Activated CD4-positive, alpha-beta T cell treated with anti-CD3 and anti-CD28 coated beads, Interleukin-2, amount 10 ng/mL, durations not matched to agents 7 days and 5 days (primary cell): ENCODE data around the gene ARID1B. TPM values are rescaled to one million over a fixed set of nuclear protein-coding genes. Genes with fewer than 3 reads are reported as not detected.
A peak's percentile ranks its signal among the peaks of the same experiment; 100 is the strongest.

ENCODE experiments used
- CTCF ChIA-PET: fragments of 350-600 bp; sonication (Branson Sonifier 250); formaldehyde crosslinking; loops from one replicate; lab custom pipeline; 2021; ENCODE audit warnings: antibody characterized with exemption; lab: Charles Lee
- POLR2A ChIA-PET: fragments of 350-600 bp; sonication (Branson Sonifier 250); formaldehyde crosslinking; loops from one replicate; lab custom pipeline; 2021; ENCODE audit warnings: antibody characterized with exemption; lab: Charles Lee
- DNase-seq: peaks from one replicate; pipeline ENCODE4 v3.0.0-alpha.2; 2020
- H3K27ac Mint-ChIP-seq: one replicate; pipeline ENCODE4 v1.8.0; 2021; ENCODE audit warnings: mild to moderate bottlenecking, moderate library complexity, mixed read lengths
- H3K27me3 Mint-ChIP-seq: one replicate; pipeline ENCODE4 v1.8.0; 2021; ENCODE audit warnings: mixed read lengths
- H3K36me3 Mint-ChIP-seq: one replicate; pipeline ENCODE4 v1.8.0; 2021; ENCODE audit warnings: low read depth, mixed read lengths
- H3K4me1 Mint-ChIP-seq: one replicate; pipeline ENCODE4 v1.8.0; 2021; ENCODE audit warnings: mixed read lengths
- H3K4me3 Mint-ChIP-seq: one replicate; pipeline ENCODE4 v1.8.0; 2021; ENCODE audit warnings: mild to moderate bottlenecking, moderate library complexity, mixed read lengths
- H3K9me3 Mint-ChIP-seq: one replicate; pipeline ENCODE4 v1.8.0; 2021; ENCODE audit warnings: mixed read lengths
- total RNA-seq, 2 experiments: library from RNA; stranded (reverse); gene quantifications; one replicate each; pipeline ENCODE4 v1.2.3, GENCODE V29; 2021

ARID1B gene
- total RNA-seq, 2 experiments from 2014 or later = 76.8 to 89.6 TPM

DNA sequence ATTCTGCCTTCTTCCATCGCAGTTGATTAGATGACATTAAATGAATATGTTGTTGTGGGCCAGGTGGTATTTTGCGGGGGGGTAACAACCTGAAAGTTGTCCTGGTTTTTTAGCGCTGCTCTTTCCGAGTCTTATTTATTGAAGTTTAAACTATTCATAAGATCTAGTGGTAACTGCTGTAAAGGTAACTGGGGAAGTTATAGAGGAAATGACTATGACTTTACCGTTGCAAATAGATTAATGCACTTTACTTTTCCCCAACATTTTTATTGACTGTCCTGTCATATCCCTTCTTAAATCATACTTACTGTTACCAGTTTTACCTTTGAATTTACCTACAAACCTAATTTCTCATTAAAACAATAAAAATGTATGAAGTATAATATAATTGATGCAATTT lies 173.4 kb downstream of the ARID1B start:
- Mint-ChIP-seq H3K4me3 (no peak overlapping the region), H3K27me3 (no peaks in the 10 kb centered on the region), H3K4me1 (peaks cover 30% of the 10 kb centered on the region), H3K27ac (no peak overlapping the region), H3K36me3 (peaks cover 2% of the 10 kb centered on the region), H3K9me3 (no peaks in the 10 kb centered on the region)
- CTCF ChIA-PET = no interaction called here
- POLR2A ChIA-PET = interaction anchor here (0.6 kb wide), 1 partner anchor 60 kb away, joined by 4 read pairs; no protein-coding TSS in a partner anchor
- no peak for DNase-seq

DNA sequence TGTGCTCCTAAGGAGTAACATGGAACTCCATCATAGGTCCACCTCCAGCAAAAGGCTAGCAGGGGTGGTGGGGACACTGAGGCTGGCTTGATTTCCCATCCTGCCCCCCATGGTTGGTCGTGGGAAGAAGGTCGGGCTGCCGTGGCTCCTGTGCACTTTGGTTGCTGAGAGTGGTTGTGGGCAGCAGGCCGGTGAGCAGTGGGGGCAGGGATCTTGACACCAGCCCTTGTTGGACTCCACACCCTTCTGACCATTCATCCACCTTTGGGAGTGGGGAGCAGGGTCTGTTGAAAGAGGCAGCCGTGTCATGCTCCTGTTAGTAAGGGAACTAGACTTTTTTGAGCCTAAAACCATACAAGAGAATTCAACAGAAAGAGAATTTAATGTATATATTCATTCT lies 175.2 kb downstream of the ARID1B start:
- Mint-ChIP-seq H3K9me3 (no peaks in the 10 kb centered on the region), H3K4me1 (peaks cover 40% of the 10 kb centered on the region), H3K27me3 (no peaks in the 10 kb centered on the region), H3K36me3 (peaks cover 2% of the 10 kb centered on the region), H3K4me3 (no peak overlapping the region), H3K27ac (no peak overlapping the region)
- POLR2A ChIA-PET = no interaction called here
- DNase-seq = no peak
- CTCF ChIA-PET = interaction anchor here (0.9 to 1.6 kb wide), 5 partner anchors 10 to 19 kb away, joined by 3 read pairs; no protein-coding TSS in a partner anchor

DNA sequence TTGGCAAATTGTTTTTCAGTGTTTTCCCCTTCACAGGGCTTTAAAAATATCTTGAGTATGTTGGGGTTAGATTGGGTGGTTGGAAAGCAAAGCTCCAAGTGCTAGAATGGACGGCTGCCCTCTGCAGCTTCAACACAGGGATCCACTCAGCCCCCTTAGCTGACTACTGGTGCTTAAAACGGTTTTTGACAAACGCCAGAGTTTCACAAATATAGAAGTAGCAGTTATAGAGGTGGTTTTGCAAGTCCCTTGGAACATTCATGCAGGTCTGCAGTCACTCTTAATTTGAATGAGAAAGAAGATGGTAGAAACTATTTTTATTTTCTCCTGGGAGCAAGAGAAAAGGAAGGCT lies 175.9 kb downstream of the ARID1B start:
- no peaks in the 10 kb centered on the region for H3K27me3 Mint-ChIP-seq
- DNase-seq = no peak
- H3K9me3 Mint-ChIP-seq = no peaks in the 10 kb centered on the region
- H3K4me3 Mint-ChIP-seq = no peak overlapping the region
- CTCF ChIA-PET = interaction anchor here (0.9 to 1.6 kb wide), 3 partner anchors 9 to 20 kb away, joined by 3 read pairs; no protein-coding TSS in a partner anchor
- H3K36me3 Mint-ChIP-seq = peaks cover 2% of the 10 kb centered on the region
- no peak overlapping the region for H3K27ac Mint-ChIP-seq
- H3K4me1 Mint-ChIP-seq = peaks cover 47% of the 10 kb centered on the region
- POLR2A ChIA-PET = no interaction called here

DNA sequence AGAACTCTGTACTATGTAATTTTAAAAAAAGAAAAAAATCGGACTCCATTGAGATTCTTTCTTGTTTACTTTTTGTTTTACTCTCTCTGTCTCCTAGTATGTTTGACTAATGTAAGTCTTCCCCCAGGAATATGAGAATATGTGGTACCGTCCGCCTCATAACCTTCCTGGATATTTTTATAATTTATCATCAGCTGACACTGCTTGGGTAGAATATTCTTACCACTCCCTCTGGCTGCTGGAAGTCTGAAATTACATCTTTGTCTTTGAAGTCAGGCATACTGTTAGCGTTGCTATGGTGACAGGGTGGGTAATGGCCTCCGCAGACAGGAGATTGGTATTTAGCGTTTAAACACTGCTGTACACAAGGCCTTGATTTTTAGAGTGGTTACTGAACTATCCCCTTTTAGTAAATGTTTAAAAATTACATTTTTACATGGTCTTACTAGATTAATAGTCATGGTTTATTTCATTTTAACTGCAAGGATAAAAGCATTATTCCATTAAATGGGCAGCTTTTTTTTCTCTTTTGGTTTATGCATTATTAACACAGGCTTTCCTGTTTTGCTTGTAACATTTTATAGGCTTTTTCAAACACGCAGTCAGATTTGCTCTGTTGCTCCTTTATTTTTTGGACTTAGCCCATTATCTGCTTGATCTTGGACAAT lies 176.4 kb downstream of the ARID1B start:
- Mint-ChIP-seq H3K27ac (peak overlapping the region; percentile 4), H3K4me1 (peaks cover 49% of the 10 kb centered on the region), H3K36me3 (peaks cover 4% of the 10 kb centered on the region), H3K27me3 (no peaks in the 10 kb centered on the region), H3K4me3 (no peak overlapping the region), H3K9me3 (no peaks in the 10 kb centered on the region)
- CTCF ChIA-PET = interaction anchor here (0.6 to 1.0 kb wide), 2 partner anchors 9 to 28 kb away, joined by 3 to 4 read pairs; no protein-coding TSS in a partner anchor
- POLR2A ChIA-PET = no interaction called here
- DNase-seq = peak; percentile 69

DNA sequence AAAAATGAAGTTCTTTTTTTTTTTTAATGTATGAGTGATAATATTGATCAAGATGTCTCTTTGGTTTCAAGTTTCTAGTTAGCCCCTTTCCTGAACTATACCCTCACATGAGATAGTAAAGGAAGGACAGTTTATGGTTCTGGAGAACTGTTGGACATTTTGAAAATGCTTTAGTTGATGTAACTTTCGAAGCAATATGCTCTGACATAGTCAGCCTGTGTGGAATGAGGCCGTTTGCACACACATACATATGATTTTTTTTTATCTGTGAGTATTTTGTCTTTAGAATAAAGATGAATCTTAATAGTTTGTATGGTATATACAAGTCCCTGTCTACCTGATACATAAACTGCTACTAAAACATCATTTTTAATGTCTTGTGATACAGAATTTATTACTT lies 177.0 kb downstream of the ARID1B start:
- H3K36me3 Mint-ChIP-seq = peaks cover 4% of the 10 kb centered on the region
- H3K4me3 Mint-ChIP-seq = no peak overlapping the region
- ChIA-PET POLR2A (no interaction called here), CTCF (interaction anchor here (0.6 to 1.1 kb wide), 2 partner anchors 22 to 28 kb away, joined by 3 to 4 read pairs; no protein-coding TSS in a partner anchor)
- H3K27me3 Mint-ChIP-seq = no peaks in the 10 kb centered on the region
- DNase-seq = no peak
- H3K9me3 Mint-ChIP-seq = no peaks in the 10 kb centered on the region
- H3K27ac Mint-ChIP-seq = no peak overlapping the region
- H3K4me1 Mint-ChIP-seq = peaks cover 46% of the 10 kb centered on the region

DNA sequence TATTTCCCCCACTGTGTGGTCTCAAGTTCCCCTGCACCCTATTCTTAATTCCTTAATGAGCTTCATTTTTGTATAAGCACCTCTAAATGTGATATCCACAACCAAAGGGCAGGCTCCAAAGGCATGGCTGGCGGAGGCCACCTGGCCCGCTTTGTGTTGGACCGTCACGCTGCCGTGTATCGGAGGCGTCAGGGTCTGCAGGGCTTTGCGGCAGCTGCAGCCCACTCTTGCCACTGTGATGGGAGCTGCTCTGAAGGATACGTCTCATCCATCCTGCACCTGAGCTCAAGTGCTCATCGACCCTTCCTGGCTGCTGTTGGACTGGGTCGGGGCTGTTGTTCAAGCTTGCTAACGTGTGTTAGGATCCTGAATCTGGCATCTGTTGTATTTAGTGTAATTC lies 177.6 kb downstream of the ARID1B start:
- ChIA-PET CTCF (interaction anchor here (1.1 kb wide), 1 partner anchor 23 kb away, joined by 3 read pairs; no protein-coding TSS in a partner anchor), POLR2A (no interaction called here)
- Mint-ChIP-seq H3K4me1 (peaks cover 46% of the 10 kb centered on the region), H3K36me3 (peaks cover 4% of the 10 kb centered on the region), H3K4me3 (no peak overlapping the region), H3K27me3 (no peaks in the 10 kb centered on the region), H3K27ac (no peak overlapping the region), H3K9me3 (no peaks in the 10 kb centered on the region)
- DNase-seq = no peak

DNA sequence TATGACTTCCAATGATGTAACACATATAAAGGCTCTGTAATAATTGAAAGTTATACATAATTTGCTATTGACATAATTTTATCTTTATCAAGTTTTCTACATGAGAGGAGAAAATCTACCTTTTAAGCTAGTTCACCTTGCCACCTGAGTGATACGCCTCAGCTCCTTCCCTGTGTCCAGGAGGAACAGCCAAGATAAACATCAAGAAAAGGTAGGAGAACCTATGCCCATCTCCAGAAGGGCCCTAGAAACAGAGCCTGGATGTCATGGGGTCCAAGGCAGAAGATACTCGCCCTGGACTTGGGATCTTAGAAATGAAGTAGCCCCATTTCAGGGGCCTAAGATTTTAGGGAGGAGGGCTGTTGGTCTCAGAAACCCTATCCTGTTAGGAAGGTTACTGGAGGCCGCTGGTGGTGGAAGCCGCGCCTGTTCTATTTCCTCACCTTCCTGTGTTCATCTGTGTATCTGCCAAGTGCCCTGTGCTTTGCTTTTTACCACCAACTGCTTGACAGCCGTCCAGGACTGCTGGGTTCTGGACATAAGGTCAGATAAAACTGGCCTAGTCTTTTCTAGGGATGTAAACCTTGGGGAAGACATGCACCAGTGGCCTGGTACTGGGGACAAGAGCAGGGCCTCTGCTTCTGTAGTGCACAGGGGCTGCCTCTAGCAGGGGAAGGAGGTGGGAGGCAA lies 178.5 kb downstream of the ARID1B start:
- Mint-ChIP-seq H3K36me3 (peaks cover 4% of the 10 kb centered on the region), H3K4me1 (peaks cover 46% of the 10 kb centered on the region), H3K9me3 (no peaks in the 10 kb centered on the region), H3K27ac (no peak overlapping the region), H3K4me3 (no peak overlapping the region), H3K27me3 (no peaks in the 10 kb centered on the region)
- DNase-seq = no peak
- ChIA-PET CTCF (no interaction called here), POLR2A (no interaction called here)

DNA sequence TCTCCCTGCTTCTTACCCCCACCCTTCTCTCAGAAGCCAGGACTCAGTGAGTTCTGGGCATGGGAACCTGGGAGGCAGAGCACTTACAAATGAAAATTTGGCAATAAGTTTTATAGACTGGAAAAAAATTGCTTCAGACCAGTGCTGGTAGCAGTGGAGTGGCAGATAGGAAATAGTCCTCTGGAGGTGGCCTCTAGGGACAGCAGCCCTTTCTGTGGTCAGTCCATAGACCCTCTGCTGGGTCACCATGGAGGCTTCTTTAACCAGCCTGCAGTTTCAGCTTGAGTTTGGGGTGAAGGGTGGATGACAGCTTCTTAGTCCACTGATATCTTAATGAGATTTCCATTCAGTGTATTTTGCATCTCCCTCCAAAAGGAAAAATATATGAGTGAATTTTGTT lies 179.1 kb downstream of the ARID1B start:
- no peak overlapping the region for H3K27ac Mint-ChIP-seq
- no peaks in the 10 kb centered on the region for H3K9me3 Mint-ChIP-seq
- H3K4me1 Mint-ChIP-seq = peaks cover 46% of the 10 kb centered on the region
- ChIA-PET POLR2A (no interaction called here), CTCF (no interaction called here)
- H3K27me3 Mint-ChIP-seq = no peaks in the 10 kb centered on the region
- H3K36me3 Mint-ChIP-seq = peaks cover 4% of the 10 kb centered on the region
- DNase-seq = no peak
- H3K4me3 Mint-ChIP-seq = no peak overlapping the region

DNA sequence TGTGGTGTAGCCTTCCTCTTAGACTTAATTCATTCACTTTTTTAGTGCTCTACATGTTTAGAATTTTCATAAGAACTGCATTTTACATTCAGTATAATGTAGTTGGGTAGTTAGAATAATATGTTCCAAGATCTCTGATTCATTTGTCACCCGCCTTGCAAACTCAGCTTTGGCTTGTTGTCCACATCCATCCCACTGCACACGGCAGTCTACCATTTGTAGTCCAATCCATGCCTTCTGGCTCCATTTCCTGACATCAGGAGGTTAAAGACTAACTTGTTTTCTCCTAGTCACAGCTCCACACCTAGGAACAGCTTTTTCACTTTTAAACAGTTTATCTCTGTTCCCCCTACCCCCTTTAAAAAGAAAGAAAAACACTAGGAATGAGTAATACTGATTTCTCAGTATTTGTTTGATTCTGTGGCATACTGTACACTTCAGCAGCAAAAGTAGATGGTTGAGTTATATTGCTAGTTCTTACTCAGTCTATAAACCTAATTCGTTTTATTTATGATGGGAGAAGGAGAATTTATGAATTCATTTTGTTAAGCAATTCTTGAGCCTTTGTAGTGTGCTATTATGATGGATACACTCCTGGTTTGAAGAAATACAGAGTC lies 180.9 kb downstream of the ARID1B start:
- POLR2A ChIA-PET = no interaction called here
- no peak overlapping the region for H3K4me3 Mint-ChIP-seq
- H3K27ac Mint-ChIP-seq = no peak overlapping the region
- CTCF ChIA-PET = interaction anchor here (0.9 kb wide), 1 partner anchor 15 kb away, joined by 3 read pairs; no protein-coding TSS in a partner anchor
- H3K9me3 Mint-ChIP-seq = no peaks in the 10 kb centered on the region
- DNase-seq = no peak
- peaks cover 40% of the 10 kb centered on the region for H3K4me1 Mint-ChIP-seq
- H3K36me3 Mint-ChIP-seq = peaks cover 4% of the 10 kb centered on the region
- no peaks in the 10 kb centered on the region for H3K27me3 Mint-ChIP-seq

DNA sequence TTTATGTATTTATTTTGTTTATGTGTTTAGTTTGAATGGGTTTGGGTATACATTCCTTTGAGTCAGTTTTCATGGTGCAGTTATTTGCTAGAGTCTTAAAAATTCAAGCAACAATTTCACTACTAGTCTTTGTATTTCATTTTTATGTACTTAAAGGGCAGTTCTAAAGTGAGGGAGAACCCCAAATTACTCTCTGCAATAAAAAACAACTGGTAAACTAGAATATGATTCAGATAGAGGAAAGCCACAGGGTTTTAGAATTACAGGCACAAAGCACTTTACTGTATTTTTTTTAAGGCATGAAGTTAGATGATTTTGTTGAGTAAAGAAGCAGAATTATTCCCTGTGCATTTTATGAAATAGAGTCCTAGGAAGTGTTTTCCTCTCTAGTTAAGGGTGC lies 183.3 kb downstream of the ARID1B start:
- Mint-ChIP-seq H3K27ac (no peak overlapping the region), H3K27me3 (no peaks in the 10 kb centered on the region), H3K9me3 (no peaks in the 10 kb centered on the region), H3K4me1 (peaks cover 35% of the 10 kb centered on the region), H3K36me3 (peaks cover 2% of the 10 kb centered on the region), H3K4me3 (no peak overlapping the region)
- no peak for DNase-seq
- ChIA-PET CTCF (no interaction called here), POLR2A (no interaction called here)

DNA sequence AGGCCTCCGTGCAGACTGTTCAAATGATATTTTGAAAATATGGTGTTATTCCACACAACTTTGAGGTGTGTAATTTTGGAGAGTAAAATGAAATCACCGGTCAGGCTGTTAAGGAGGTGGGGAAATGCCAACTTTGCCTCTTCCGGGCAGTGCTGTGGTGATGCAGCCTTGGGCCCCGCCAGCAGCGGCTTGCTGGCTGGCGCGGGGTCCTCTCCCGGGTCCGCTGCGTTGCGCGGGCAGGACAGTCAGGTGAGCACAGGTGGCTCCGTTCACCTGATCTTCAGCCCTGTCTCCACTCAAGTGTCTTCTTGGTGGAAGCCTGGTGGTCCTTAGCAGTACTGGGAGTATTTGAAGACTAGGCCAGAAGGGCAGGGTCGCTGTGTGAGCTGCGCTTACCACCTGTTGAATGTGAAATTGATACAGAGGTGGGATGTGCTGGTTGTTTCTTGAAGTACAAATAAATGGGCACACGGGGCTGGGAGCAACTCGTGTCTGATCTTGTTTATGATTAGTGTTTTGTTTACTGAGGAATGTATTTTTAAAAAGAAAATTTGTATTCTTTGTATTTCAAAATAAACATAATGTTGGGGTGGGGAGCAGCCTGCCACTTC lies 184.2 kb downstream of the ARID1B start:
- Mint-ChIP-seq H3K4me3 (no peak overlapping the region), H3K27me3 (no peaks in the 10 kb centered on the region), H3K27ac (no peak overlapping the region), H3K9me3 (no peaks in the 10 kb centered on the region), H3K36me3 (peaks cover 2% of the 10 kb centered on the region), H3K4me1 (peaks cover 32% of the 10 kb centered on the region)
- DNase-seq = no peak
- ChIA-PET POLR2A (no interaction called here), CTCF (interaction anchor here (1.2 kb wide), 1 partner anchor 9 kb away, joined by 3 read pairs; no protein-coding TSS in a partner anchor)

DNA sequence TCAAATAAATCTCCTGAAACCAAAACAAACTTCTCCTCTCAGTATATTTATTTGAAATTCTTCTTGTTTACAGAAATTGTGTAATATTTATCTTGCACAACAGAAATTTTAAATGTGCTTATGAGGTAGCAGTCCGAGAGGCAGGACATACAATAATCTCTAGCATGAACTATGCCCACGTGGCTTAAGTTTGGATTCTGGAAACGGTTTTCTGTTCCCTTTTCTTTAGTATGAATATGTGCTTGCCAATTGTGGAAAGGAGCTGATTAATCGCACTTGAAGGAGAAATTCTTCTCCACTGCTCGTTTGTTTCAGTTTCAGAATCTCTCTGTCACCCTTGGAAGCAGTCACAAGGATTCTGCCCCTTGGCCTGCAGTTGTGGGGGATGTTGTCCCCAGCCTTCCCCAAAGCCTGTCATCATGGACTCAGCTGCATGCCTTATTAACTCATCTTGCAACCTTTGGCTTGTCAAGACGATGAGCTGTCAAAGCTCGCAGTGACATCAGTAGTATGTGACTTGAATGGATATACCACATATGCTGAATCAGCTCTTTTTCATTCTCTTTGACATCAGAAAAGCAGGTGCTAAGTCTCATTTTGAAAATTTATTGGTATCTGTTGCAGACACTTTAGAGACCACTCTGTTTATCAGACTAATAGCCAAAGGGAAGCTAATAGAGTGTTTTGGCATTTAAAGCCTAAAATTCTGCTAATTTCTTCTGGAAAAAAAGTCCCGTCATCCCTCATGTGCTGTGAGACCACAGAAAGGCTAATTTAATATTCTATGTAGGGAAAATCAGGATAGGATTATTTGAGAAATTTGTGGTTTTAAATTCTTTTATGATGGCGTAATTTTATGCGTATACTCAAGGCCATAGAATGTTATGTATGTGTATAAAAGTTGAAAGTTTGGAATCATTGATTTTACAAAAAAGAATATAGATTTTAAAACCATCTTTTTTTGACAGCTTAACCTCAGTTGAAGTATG lies 186.8 kb downstream of the ARID1B start:
- H3K27ac Mint-ChIP-seq = no peak overlapping the region
- H3K9me3 Mint-ChIP-seq = no peaks in the 10 kb centered on the region
- ChIA-PET CTCF (interaction anchor here (0.6 to 1.6 kb wide), 2 partner anchors 12 to 37 kb away, joined by 3 read pairs; no protein-coding TSS in a partner anchor), POLR2A (no interaction called here)
- peak overlapping the region; percentile 47 for H3K4me3 Mint-ChIP-seq
- H3K36me3 Mint-ChIP-seq = peaks cover 1% of the 10 kb centered on the region
- no peaks in the 10 kb centered on the region for H3K27me3 Mint-ChIP-seq
- peaks cover 17% of the 10 kb centered on the region for H3K4me1 Mint-ChIP-seq
- DNase-seq = no peak
